Upper lobe of right lung (tissue), 1 donor: ENCODE data around the gene TRIM59. TPM values are rescaled to one million over a fixed set of nuclear protein-coding genes. Genes with fewer than 3 reads are reported as not detected.

Source experiments
- microRNA-seq: library from miRNA; unstranded; fragments of <30 nt; microRNA quantifications from one replicate; pipeline ENCODE4 v1.2.0, GENCODE V29; 2020; ENCODE audit warnings: borderline microRNAs expressed
- total RNA-seq: library from RNA; stranded (reverse); fragmentation: NEBNext Ultra II Directional; extraction: Animal tissue kit (Norgen Biotek cat#: 25700); gene quantifications from one replicate; pipeline ENCODE4 v1.2.1, GENCODE V29; 2021
- donor health status: DM: no; HTN: yes; CAD: no; lungs with severe emphysema.

Gene TRIM59
- total RNA-seq, 1 donor from 2014 or later: 4.5 TPM

Small RNA genes within 50 kb of the gene (microRNA-seq; reads per million reads assigned to microRNA genes)
- gene MIR15B (1,432 reads per million, percentile 87 among the genes with 10 or more reads in this experiment), gene MIR16-2 (456 reads per million, percentile 80 among the genes with 10 or more reads in this experiment)

Other genes with a start within 250 kb of the TRIM59 start
- gene C3orf80, start 224.4 kb downstream of the TRIM59 start, total RNA-seq: 1.3 TPM
- 37.1 TPM for gene IFT80, start 50.6 kb downstream of the TRIM59 start, total RNA-seq
- 46.8 TPM for gene SMC4, start 50.1 kb downstream of the TRIM59 start, total RNA-seq
- gene KPNA4, start 115.8 kb upstream of the TRIM59 start, total RNA-seq: 56.3 TPM
- gene ARL14, start 227.4 kb upstream of the TRIM59 start, total RNA-seq: not detected